Caco-2 (cell line): ENCODE measurements around the gene ANKMY1. TPM values are rescaled to one million over a fixed set of nuclear protein-coding genes. Genes with fewer than 3 reads are reported as not detected.

Source experiments
- BruUV-seq: library from RNA; stranded (reverse); fragments of 400-500 nt; replicated peaks from 2 replicates; lab custom pipeline; 2021; lab: Mats Ljungman, UMichigan
- CTCF ChIA-PET: fragments of 300-600 bp; sonication (Branson Sonifier 250); formaldehyde crosslinking; loops from one replicate; lab custom pipeline; 2022; ENCODE audit warnings: antibody characterized with exemption; lab: Charles Lee
- POLR2A ChIA-PET: fragments of 300-600 bp; sonication (Branson Sonifier 250); formaldehyde crosslinking; loops from one replicate; lab custom pipeline; 2022; ENCODE audit warnings: antibody characterized with exemption; lab: Charles Lee
- DNase-seq, 2 experiments: peaks; one replicate each; pipeline versions ENCODE4 v3.0.0 to v3.0.0-alpha.2; 2020 to 2022
- H3K27me3 ChIP-seq: replicated peaks from 2 replicates; pipeline ENCODE4 v1.6.0; 2011; ENCODE audit warnings: low read length; ENCODE audit not compliant: control insufficient read depth, insufficient read depth
- H3K36me3 ChIP-seq: 2 replicates; pipeline ENCODE4 v1.5.1; 2011; ENCODE audit warnings: low read length; ENCODE audit not compliant: control insufficient read depth, insufficient read depth
- H3K4me1 ChIP-seq: fragments of 250-450 bp; sonication (Bioruptor Pico); 2 replicates; pipeline ENCODE4 v1.5.1; 2020; ENCODE audit warnings: mild to moderate bottlenecking
- H3K4me3 ChIP-seq: 2 replicates; pipeline ENCODE4 v1.5.1; 2011; ENCODE audit warnings: low read depth, mild to moderate bottlenecking, control low read depth, low read length
- H3K9me3 ChIP-seq: fragments of 250-450 bp; sonication (Bioruptor Pico); 2 replicates; pipeline ENCODE4 v1.5.1; 2020; ENCODE audit warnings: mild to moderate bottlenecking, moderate library complexity
- H3K27ac Mint-ChIP-seq: one replicate; pipeline ENCODE4 v1.8.0; 2022; ENCODE audit warnings: mixed read lengths; ENCODE audit not compliant: unreplicated experiment
- H3K27me3 Mint-ChIP-seq: one replicate; pipeline ENCODE4 v1.8.0; 2022; ENCODE audit warnings: mixed read lengths; ENCODE audit not compliant: insufficient read depth, unreplicated experiment
- H3K36me3 Mint-ChIP-seq: one replicate; pipeline ENCODE4 v1.8.0; 2022; ENCODE audit warnings: mild to moderate bottlenecking, mixed read lengths; ENCODE audit not compliant: insufficient read depth, unreplicated experiment
- H3K4me1 Mint-ChIP-seq: one replicate; pipeline ENCODE4 v1.8.0; 2022; ENCODE audit warnings: low read depth, mixed read lengths; ENCODE audit not compliant: unreplicated experiment
- H3K4me3 Mint-ChIP-seq: one replicate; pipeline ENCODE4 v1.8.0; 2022; ENCODE audit warnings: mild to moderate bottlenecking, moderate library complexity, mixed read lengths; ENCODE audit not compliant: unreplicated experiment
- H3K9me3 Mint-ChIP-seq: one replicate; pipeline ENCODE4 v1.8.0; 2022; ENCODE audit warnings: mixed read lengths; ENCODE audit not compliant: unreplicated experiment
- intact Hi-C: fragments of 100-400 bp; cut with micrococcal nuclease; formaldehyde crosslinking; loops from one replicate; pipeline ENCODE4 v1.10.0; 2022; ENCODE audit not compliant: unreplicated experiment
- total RNA-seq: library from RNA; stranded (reverse); gene quantifications from 2 replicates; pipeline ENCODE4 v1.2.3, GENCODE V29; 2022
- TF ChIP-seq, protein P1 (sequence below), 2 experiments: fragments of 200-600 bp in 1 of 2; IDR thresholded peaks; 1 replicate in 1 of 2; 2 replicates in 1 of 2; pipeline versions ENCODE4 v1.5.1 to v1.8.0; 2011 to 2022; ENCODE audit warnings: antibody characterized with exemption in 1 of 2, control low read depth in 1 of 2, inconsistent platforms in 1 of 2, low read depth in 1 of 2, low read length in 1 of 2, mild to moderate bottlenecking in 1 of 2, moderate library complexity in 1 of 2; ENCODE audit not compliant: insufficient read depth in 1 of 2, severe bottlenecking in 1 of 2, unreplicated experiment in 1 of 2

ANKMY1 gene
- total RNA-seq, 1 experiment from 2014 or later: 12.2 TPM

- no TSS peak for BruUV-seq
- intact Hi-C loops: no loop called here
- Histone ChIP-seq H3K9me3 (no peaks in the 10 kb centered on the region), H3K4me3 (peak within 1 kb of the TSS; percentile 84), H3K36me3 (no peaks in the 10 kb centered on the region), H3K4me1 (peaks cover 9% of the 10 kb centered on the region), H3K27me3 (no peaks in the 10 kb centered on the region)
- TF ChIP-seq, protein P1, sequence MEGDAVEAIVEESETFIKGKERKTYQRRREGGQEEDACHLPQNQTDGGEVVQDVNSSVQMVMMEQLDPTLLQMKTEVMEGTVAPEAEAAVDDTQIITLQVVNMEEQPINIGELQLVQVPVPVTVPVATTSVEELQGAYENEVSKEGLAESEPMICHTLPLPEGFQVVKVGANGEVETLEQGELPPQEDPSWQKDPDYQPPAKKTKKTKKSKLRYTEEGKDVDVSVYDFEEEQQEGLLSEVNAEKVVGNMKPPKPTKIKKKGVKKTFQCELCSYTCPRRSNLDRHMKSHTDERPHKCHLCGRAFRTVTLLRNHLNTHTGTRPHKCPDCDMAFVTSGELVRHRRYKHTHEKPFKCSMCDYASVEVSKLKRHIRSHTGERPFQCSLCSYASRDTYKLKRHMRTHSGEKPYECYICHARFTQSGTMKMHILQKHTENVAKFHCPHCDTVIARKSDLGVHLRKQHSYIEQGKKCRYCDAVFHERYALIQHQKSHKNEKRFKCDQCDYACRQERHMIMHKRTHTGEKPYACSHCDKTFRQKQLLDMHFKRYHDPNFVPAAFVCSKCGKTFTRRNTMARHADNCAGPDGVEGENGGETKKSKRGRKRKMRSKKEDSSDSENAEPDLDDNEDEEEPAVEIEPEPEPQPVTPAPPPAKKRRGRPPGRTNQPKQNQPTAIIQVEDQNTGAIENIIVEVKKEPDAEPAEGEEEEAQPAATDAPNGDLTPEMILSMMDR (IDR thresholded peaks at IDR 0.05; ENCODE audit: insufficient read depth in 1 of 2, low read depth in 1 of 2, low read length in 1 of 2, severe bottlenecking in 1 of 2, unreplicated experiment in 1 of 2): no peak
- H3K4me3 Mint-ChIP-seq: peak within 1 kb of the TSS; percentile 78
- CTCF ChIA-PET: interaction anchor here (1.0 kb wide), 2 partner anchors 26 to 46 kb away, joined by 3 read pairs; partner anchors contain the start of gene CAPN10
- H3K4me1 Mint-ChIP-seq: peaks cover 16% of the 10 kb centered on the region
- DNase-seq: peak; percentile 82 to 87
- peaks cover 26% of the 10 kb centered on the region for H3K36me3 Mint-ChIP-seq
- H3K27me3 Mint-ChIP-seq: no peaks in the 10 kb centered on the region
- H3K9me3 Mint-ChIP-seq: no peaks in the 10 kb centered on the region
- POLR2A ChIA-PET: interaction anchor here (0.6 to 1.5 kb wide), 2 partner anchors 26 to 106 kb away, joined by 3 to 5 read pairs; partner anchors contain the start of gene CAPN10
- H3K27ac Mint-ChIP-seq: peak within 1 kb of the TSS; percentile 74
Measured at GRCh38 chr2:240560084-240560479, 2.3 kb upstream of the ANKMY1 start, which contains the start of gene DUSP28. Gene DUSP28 (plus strand): TSS chr2:240560357. CDS start chr2:240560685, 328 bp downstream.

DNA sequence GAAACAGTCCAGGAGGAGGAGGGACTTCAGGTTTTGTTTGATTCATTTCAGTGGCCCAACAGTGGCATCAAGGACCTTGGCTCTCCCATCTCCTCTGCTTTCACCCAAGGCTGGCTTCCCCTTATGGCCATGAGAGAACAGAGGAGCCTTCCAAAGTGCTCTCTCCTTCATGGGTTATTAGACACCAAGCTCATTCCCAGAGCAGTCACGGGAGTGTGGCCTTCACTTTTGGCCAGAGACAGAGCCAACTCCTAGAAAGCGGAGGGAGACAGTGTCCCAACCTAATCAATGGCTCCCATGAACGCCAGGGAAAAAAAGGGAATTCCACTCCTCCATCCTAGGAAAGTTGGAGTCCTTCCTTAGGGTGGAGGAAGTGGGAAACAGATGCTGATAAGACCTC, 1.5 kb upstream of the ANKMY1 start:
- peak overlapping the region; percentile 78 for H3K4me3 Mint-ChIP-seq
- H3K4me1 Mint-ChIP-seq: peaks cover 8% of the 10 kb centered on the region
- H3K27ac Mint-ChIP-seq: no peak overlapping the region
- no TSS peak for BruUV-seq
- ChIA-PET POLR2A (no interaction called here), CTCF (interaction anchor here (0.8 kb wide), 1 partner anchor 21 kb away, joined by 3 read pairs; no protein-coding TSS in a partner anchor)
- H3K4me3 ChIP-seq: peak overlapping the region; percentile 84
- H3K36me3 ChIP-seq: no peaks in the 10 kb centered on the region
- intact Hi-C loops: no loop called here
- H3K9me3 ChIP-seq: no peaks in the 10 kb centered on the region
- H3K36me3 Mint-ChIP-seq: peaks cover 26% of the 10 kb centered on the region
- no peaks in the 10 kb centered on the region for H3K27me3 Mint-ChIP-seq
- H3K4me1 ChIP-seq: peaks cover 6% of the 10 kb centered on the region; the same call in 1 of the 2 replicates
- H3K9me3 Mint-ChIP-seq: no peaks in the 10 kb centered on the region
- no peak for DNase-seq
- no peaks in the 10 kb centered on the region for H3K27me3 ChIP-seq
- TF ChIP-seq, protein P1 (IDR thresholded peaks at IDR 0.05; ENCODE audit: insufficient read depth in 1 of 2, low read depth in 1 of 2, low read length in 1 of 2, severe bottlenecking in 1 of 2, unreplicated experiment in 1 of 2): no peak

DNA sequence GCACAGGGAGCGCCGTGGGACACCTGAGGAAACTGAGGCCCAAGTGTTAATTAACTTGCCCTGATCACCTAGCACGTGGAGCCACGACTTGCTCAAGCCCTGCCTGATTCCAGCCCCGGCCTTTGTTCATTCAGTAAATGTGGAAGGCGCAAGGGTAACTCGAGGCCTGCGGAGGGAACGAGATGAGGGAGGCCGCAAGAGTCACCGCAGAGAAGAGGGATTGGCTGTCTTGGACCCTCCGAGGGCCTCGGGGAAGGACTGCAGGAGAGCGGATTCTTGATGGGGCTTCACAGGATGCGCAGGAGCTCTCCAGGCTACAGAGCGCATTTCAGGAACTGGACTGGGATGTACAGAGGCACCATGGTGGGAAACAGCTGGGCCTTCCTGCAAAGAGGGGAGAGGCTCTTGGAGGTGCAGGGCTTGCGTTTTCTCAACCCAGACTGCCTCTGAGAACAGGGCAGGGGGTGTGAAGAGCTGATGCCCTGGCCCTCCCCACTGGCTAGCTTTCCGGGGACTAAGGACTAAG, 511 bp upstream of the ANKMY1 start:
- H3K27me3 Mint-ChIP-seq: no peaks in the 10 kb centered on the region
- Histone ChIP-seq H3K4me3 (no peak overlapping the region), H3K36me3 (no peaks in the 10 kb centered on the region), H3K27me3 (no peaks in the 10 kb centered on the region), H3K4me1 (peaks cover 6% of the 10 kb centered on the region; the same call in 1 of the 2 replicates), H3K9me3 (no peaks in the 10 kb centered on the region)
- TF ChIP-seq, protein P1 (IDR thresholded peaks at IDR 0.05; ENCODE audit: insufficient read depth in 1 of 2, low read depth in 1 of 2, low read length in 1 of 2, severe bottlenecking in 1 of 2, unreplicated experiment in 1 of 2): no peak
- intact Hi-C loops: no loop called here
- peaks cover 22% of the 10 kb centered on the region for H3K36me3 Mint-ChIP-seq
- H3K9me3 Mint-ChIP-seq: no peaks in the 10 kb centered on the region
- POLR2A ChIA-PET: no interaction called here
- CTCF ChIA-PET: no interaction called here
- no peak overlapping the region for H3K4me3 Mint-ChIP-seq
- BruUV-seq: no TSS peak
- peaks cover 7% of the 10 kb centered on the region for H3K4me1 Mint-ChIP-seq
- no peak for DNase-seq
- no peak overlapping the region for H3K27ac Mint-ChIP-seq
